ENCODE data around the gene STK32B. TPM values are rescaled to one million over a fixed set of nuclear protein-coding genes. Genes with fewer than 3 reads are reported as not detected.

STK32B gene
- total RNA-seq, 2 experiments from 2014 or later: not detected

- intact Hi-C loops (cut with micrococcal nuclease; ENCODE audit: unreplicated experiment): no loop called here
- no peak for DNase-seq (ENCODE audit: low spot score)
- no peaks in the 10 kb centered on the region for H3K9me2 ChIP-seq (ENCODE audit: insufficient read depth, low read length)
- no peaks in the 10 kb centered on the region for H3K36me3 ChIP-seq (ENCODE audit: insufficient read depth, low read length)
- CTCF ChIA-PET (ENCODE audit: unreplicated experiment): no interaction called here
- H3K4me2 ChIP-seq (ENCODE audit: low read length): no peak overlapping the region
- no peaks in the 10 kb centered on the region for H4K20me1 ChIP-seq (ENCODE audit: insufficient read depth, low read length)
- H3K4me1 ChIP-seq (ENCODE audit: insufficient read depth, low read length, poor library complexity, severe bottlenecking): no peaks in the 10 kb centered on the region
- H2AFZ ChIP-seq (ENCODE audit: low read length): no peak overlapping the region
- H3K9me3 ChIP-seq (ENCODE audit: low read length): 0 out of 2 replicates have a peak, but pooled peaks cover 5% of the 10 kb centered on the region
- no peak for TF ChIP-seq EZH2phosphoT487 (IDR thresholded peaks at IDR 0.05; ENCODE audit: borderline replicate concordance, low read depth, low read length)
- no peak for TF ChIP-seq CTCF (conservative IDR thresholded peaks at IDR 0.05; ENCODE audit: low read length)
- no TSS peak for BruUV-seq (replicated peaks)
- POLR2A ChIA-PET: no interaction called here
- no peaks in the 10 kb centered on the region for H3K79me2 ChIP-seq (ENCODE audit: insufficient read depth, low read depth, low read length)
- no peak overlapping the region for H3K4me3 ChIP-seq (ENCODE audit: low read depth, low read length, poor library complexity, severe bottlenecking)
- no peak overlapping the region for H3K27ac ChIP-seq (ENCODE audit: low read depth, low read length, poor library complexity, severe bottlenecking)
Observed at GRCh38 chr4:5086535-5086934, 35.3 kb downstream of the STK32B start.

- DNase-seq (ENCODE audit: low spot score): no peak
- no peaks in the 10 kb centered on the region for H3K9me3 ChIP-seq (ENCODE audit: low read length)
- no peaks in the 10 kb centered on the region for H3K4me1 ChIP-seq (ENCODE audit: insufficient read depth, low read length, poor library complexity, severe bottlenecking)
- H3K27ac ChIP-seq (ENCODE audit: low read depth, low read length, poor library complexity, severe bottlenecking): no peak overlapping the region
- no peaks in the 10 kb centered on the region for H3K79me2 ChIP-seq (ENCODE audit: insufficient read depth, low read depth, low read length)
- H3K4me2 ChIP-seq (ENCODE audit: low read length): no peak overlapping the region
- H3K4me3 ChIP-seq (ENCODE audit: low read depth, low read length, poor library complexity, severe bottlenecking): no peak overlapping the region
- no peaks in the 10 kb centered on the region for H3K9me2 ChIP-seq (ENCODE audit: insufficient read depth, low read length)
- H4K20me1 ChIP-seq (ENCODE audit: insufficient read depth, low read length): no peaks in the 10 kb centered on the region
- intact Hi-C loops (cut with micrococcal nuclease; ENCODE audit: unreplicated experiment): no loop called here
- no TSS peak for BruUV-seq (replicated peaks)
- H2AFZ ChIP-seq (ENCODE audit: low read length): no peak overlapping the region
- ChIA-PET POLR2A (no interaction called here), CTCF (ENCODE audit: unreplicated experiment) (no interaction called here)
- no peak for TF ChIP-seq EZH2phosphoT487 (IDR thresholded peaks at IDR 0.05; ENCODE audit: borderline replicate concordance, low read depth, low read length)
- TF ChIP-seq CTCF (conservative IDR thresholded peaks at IDR 0.05; ENCODE audit: low read length): no peak
- H3K36me3 ChIP-seq (ENCODE audit: insufficient read depth, low read length): no peaks in the 10 kb centered on the region
Observed at GRCh38 chr4:5096261-5096660, 45.0 kb downstream of the STK32B start.

- Histone ChIP-seq H3K36me3 (ENCODE audit: insufficient read depth, low read length) (no peaks in the 10 kb centered on the region), H3K9me2 (ENCODE audit: insufficient read depth, low read length) (no peaks in the 10 kb centered on the region), H4K20me1 (ENCODE audit: insufficient read depth, low read length) (no peaks in the 10 kb centered on the region), H2AFZ (ENCODE audit: low read length) (no peak overlapping the region), H3K27ac (ENCODE audit: low read depth, low read length, poor library complexity, severe bottlenecking) (no peak overlapping the region), H3K9me3 (ENCODE audit: low read length) (no peaks in the 10 kb centered on the region), H3K79me2 (ENCODE audit: insufficient read depth, low read depth, low read length) (no peaks in the 10 kb centered on the region), H3K4me2 (ENCODE audit: low read length) (no peak overlapping the region), H3K4me1 (ENCODE audit: insufficient read depth, low read length, poor library complexity, severe bottlenecking) (no peaks in the 10 kb centered on the region), H3K4me3 (ENCODE audit: low read depth, low read length, poor library complexity, severe bottlenecking) (no peak overlapping the region)
- intact Hi-C loops (cut with micrococcal nuclease; ENCODE audit: unreplicated experiment): no loop called here
- CTCF ChIA-PET (ENCODE audit: unreplicated experiment): no interaction called here
- TF ChIP-seq EZH2phosphoT487 (IDR thresholded peaks at IDR 0.05; ENCODE audit: borderline replicate concordance, low read depth, low read length) (no peak), CTCF (conservative IDR thresholded peaks at IDR 0.05; ENCODE audit: low read length) (no peak)
- POLR2A ChIA-PET: no interaction called here
- no peak for DNase-seq (ENCODE audit: low spot score)
- BruUV-seq (replicated peaks): no TSS peak
Observed at GRCh38 chr4:5098176-5098575, 46.9 kb downstream of the STK32B start.
